ENCODE measurements around the gene NDUFB10. TPM values are rescaled to one million over a fixed set of nuclear protein-coding genes. Genes with fewer than 3 reads are reported as not detected.

Gene NDUFB10
- total RNA-seq, 2 donors from 2014 or later = 39.2 to 86.1 TPM

GRCh38 chr16:1913327-1914083, 45.8 kb upstream of the NDUFB10 start:
- TF ChIP-seq POLR2A (IDR thresholded peaks at IDR 0.05) (no peak), CTCF (IDR thresholded peaks at IDR 0.05) (no peak)
- H3K27me3 ChIP-seq = peaks cover 0 to 14% of the 10 kb centered on the region in 2 donors
- no peaks in the 10 kb centered on the region for H3K36me3 ChIP-seq (replicated peaks in 1 of 2; ENCODE audit: insufficient read depth in 1 of 2, low read depth in 2 of 2)
- 26 to 46% methylated on average over 12 to 21 of the region's 21 CpGs for WGBS, 2 donors
- DNase-seq = peak; percentile 67 to 86 (median 82)
- peak; percentile 91 for ATAC-seq
- H3K4me1 ChIP-seq = peaks cover 21% of the 10 kb centered on the region
- no peak overlapping the region for H3K4me3 ChIP-seq
- intact Hi-C loops (cut with DNase I) = no loop called here
- no peaks in the 10 kb centered on the region for H3K9me3 ChIP-seq
- H3K27ac ChIP-seq = peak overlapping the region in 1 of 4 donors; percentile 13

GRCh38 chr16:1914084-1914608, 45.2 kb upstream of the NDUFB10 start:
- Histone ChIP-seq H3K4me3 (no peak overlapping the region), H3K27ac (no peak overlapping the region), H3K4me1 (peaks cover 25% of the 10 kb centered on the region), H3K36me3 (replicated peaks in 1 of 2; ENCODE audit: insufficient read depth in 1 of 2, low read depth in 2 of 2) (no peaks in the 10 kb centered on the region), H3K9me3 (no peaks in the 10 kb centered on the region), H3K27me3 (peaks cover 0 to 20% of the 10 kb centered on the region in 2 donors)
- DNase-seq (no peak), ATAC-seq (no peak)
- intact Hi-C loops (cut with DNase I) = no loop called here
- TF ChIP-seq POLR2A (IDR thresholded peaks at IDR 0.05) = no peak
- TF ChIP-seq CTCF (IDR thresholded peaks at IDR 0.05) = no peak
- WGBS, 2 donors = 62% methylated on average over 15 of the region's 15 CpGs; no CpG with 5 or more reads in 1 of the 2 donors

- peaks cover 25% of the 10 kb centered on the region for H3K4me1 ChIP-seq
- no peak for ATAC-seq
- peaks cover 0 to 27% of the 10 kb centered on the region in 2 donors for H3K27me3 ChIP-seq
- DNase-seq = no peak
- WGBS, 2 donors = 80 to 85% methylated on average over 8 of the region's 8 CpGs
- no peak overlapping the region for H3K27ac ChIP-seq
- H3K9me3 ChIP-seq = no peaks in the 10 kb centered on the region
- no peak overlapping the region for H3K4me3 ChIP-seq
- intact Hi-C loops (cut with DNase I) = no loop called here
- TF ChIP-seq CTCF (IDR thresholded peaks at IDR 0.05) (no peak), POLR2A (IDR thresholded peaks at IDR 0.05) (no peak)
- no peaks in the 10 kb centered on the region for H3K36me3 ChIP-seq (replicated peaks in 1 of 2; ENCODE audit: insufficient read depth in 1 of 2, low read depth in 2 of 2)
Measured at GRCh38 chr16:1914988-1915387, 44.4 kb upstream of the NDUFB10 start.

GRCh38 chr16:1915732-1916639, 43.4 kb upstream of the NDUFB10 start:
- peaks cover 25% of the 10 kb centered on the region for H3K4me1 ChIP-seq
- TF ChIP-seq CTCF (IDR thresholded peaks at IDR 0.05) (no peak), POLR2A (IDR thresholded peaks at IDR 0.05) (no peak)
- ATAC-seq (no peak), DNase-seq (no peak)
- H3K4me3 ChIP-seq = no peak overlapping the region
- H3K27me3 ChIP-seq = peaks cover 0 to 35% of the 10 kb centered on the region in 2 donors
- H3K36me3 ChIP-seq (replicated peaks in 1 of 2; ENCODE audit: insufficient read depth in 1 of 2, low read depth in 2 of 2) = no peaks in the 10 kb centered on the region
- H3K9me3 ChIP-seq = no peaks in the 10 kb centered on the region
- WGBS, 2 donors = 66 to 74% methylated on average over 7 to 25 of the region's 25 CpGs
- H3K27ac ChIP-seq = no peak overlapping the region
- intact Hi-C loops (cut with DNase I) = no loop called here

Measured in body of pancreas (tissue), 4 donors.